Measurements from ENCODE around the gene C12orf42.
A peak's percentile ranks its signal among the peaks of the same experiment; 100 is the strongest.
"Not testable (repeated sequence)": the region's sequence is repeated elsewhere in the genome, so short reads cannot be mapped to it uniquely, and the experiment has no call there.

Gene C12orf42

GRCh38 chr12:103469719-103470118 is 26.0 kb downstream of the C12orf42 start:
- no peak for DNase-seq
- Mint-ChIP-seq H3K36me3 (peaks cover 2 to 10% of the 10 kb centered on the region in 2 donors), H3K27me3 (no peaks in the 10 kb centered on the region), H3K4me1 (peaks cover 10 to 31% of the 10 kb centered on the region in 2 donors), H3K9me3 (peaks cover 4 to 5% of the 10 kb centered on the region in 2 donors), H3K4me3 (no peak overlapping the region), H3K27ac (no peak overlapping the region)
- ATAC-seq (replicated peaks), result no peak

- no peak overlapping the region for H3K27ac Mint-ChIP-seq
- no peak for DNase-seq
- no peak overlapping the region for H3K4me3 Mint-ChIP-seq
- peaks cover 10 to 31% of the 10 kb centered on the region in 2 donors for H3K4me1 Mint-ChIP-seq
- H3K9me3 Mint-ChIP-seq, result peaks cover 4 to 5% of the 10 kb centered on the region in 2 donors
- no peak for ATAC-seq (replicated peaks)
- peaks cover 2 to 10% of the 10 kb centered on the region in 2 donors for H3K36me3 Mint-ChIP-seq
- H3K27me3 Mint-ChIP-seq, result no peaks in the 10 kb centered on the region
Observed at GRCh38 chr12:103468837-103469236, 26.9 kb downstream of the C12orf42 start.

GRCh38 chr12:103462675-103463074 is 33.1 kb downstream of the C12orf42 start:
- peaks cover 2 to 7% of the 10 kb centered on the region in 2 donors for H3K36me3 Mint-ChIP-seq
- peaks cover 0 to 3% of the 10 kb centered on the region in 2 donors for H3K9me3 Mint-ChIP-seq
- no peaks in the 10 kb centered on the region for H3K27me3 Mint-ChIP-seq
- H3K27ac Mint-ChIP-seq, result peak overlapping the region; percentile 37
- ATAC-seq (replicated peaks), result peak; percentile 100
- H3K4me3 Mint-ChIP-seq, result peak overlapping the region in 1 of 2 donors; percentile 16
- DNase-seq, result peak; percentile 44
- H3K4me1 Mint-ChIP-seq, result peaks cover 18 to 44% of the 10 kb centered on the region in 2 donors

DNA sequence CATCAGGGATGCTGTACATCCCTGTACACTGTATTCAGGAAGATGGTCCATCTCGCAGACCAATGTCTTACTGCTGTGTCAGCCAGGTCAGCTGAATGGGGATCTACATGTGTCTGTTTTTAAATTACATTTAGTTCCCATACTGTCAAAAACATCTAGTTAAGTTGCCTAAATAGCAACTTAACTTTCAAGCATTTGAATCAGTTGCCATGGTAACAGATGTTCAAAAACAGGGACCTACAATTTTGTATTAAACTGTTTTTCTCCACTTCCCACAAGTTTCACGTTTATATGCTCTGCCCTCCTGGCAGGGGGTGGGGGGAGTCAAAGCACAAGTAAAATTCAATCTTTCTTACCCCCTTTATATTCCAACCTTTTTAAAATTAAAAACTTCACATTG is 38.3 kb downstream of the C12orf42 start:
- Mint-ChIP-seq H3K9me3 (peaks cover 3 to 4% of the 10 kb centered on the region in 2 donors), H3K36me3 (peaks cover 3 to 4% of the 10 kb centered on the region in 2 donors), H3K4me1 (peaks cover 26 to 63% of the 10 kb centered on the region in 2 donors), H3K27ac (no peak overlapping the region), H3K4me3 (no peak overlapping the region), H3K27me3 (no peaks in the 10 kb centered on the region)
- DNase-seq (no peak), ATAC-seq (replicated peaks) (no peak)

- peaks cover 26 to 61% of the 10 kb centered on the region in 2 donors for H3K4me1 Mint-ChIP-seq
- H3K27ac Mint-ChIP-seq, result peak overlapping the region; percentile 15
- peaks cover 3 to 4% of the 10 kb centered on the region in 2 donors for H3K36me3 Mint-ChIP-seq
- DNase-seq (no peak), ATAC-seq (replicated peaks) (peak; percentile 43 to 53)
- H3K9me3 Mint-ChIP-seq, result peaks cover 4 to 6% of the 10 kb centered on the region in 2 donors
- no peaks in the 10 kb centered on the region for H3K27me3 Mint-ChIP-seq
- H3K4me3 Mint-ChIP-seq, result peak overlapping the region in 1 of 2 donors; percentile 31
Observed at GRCh38 chr12:103456006-103456405, 39.8 kb downstream of the C12orf42 start.

DNA sequence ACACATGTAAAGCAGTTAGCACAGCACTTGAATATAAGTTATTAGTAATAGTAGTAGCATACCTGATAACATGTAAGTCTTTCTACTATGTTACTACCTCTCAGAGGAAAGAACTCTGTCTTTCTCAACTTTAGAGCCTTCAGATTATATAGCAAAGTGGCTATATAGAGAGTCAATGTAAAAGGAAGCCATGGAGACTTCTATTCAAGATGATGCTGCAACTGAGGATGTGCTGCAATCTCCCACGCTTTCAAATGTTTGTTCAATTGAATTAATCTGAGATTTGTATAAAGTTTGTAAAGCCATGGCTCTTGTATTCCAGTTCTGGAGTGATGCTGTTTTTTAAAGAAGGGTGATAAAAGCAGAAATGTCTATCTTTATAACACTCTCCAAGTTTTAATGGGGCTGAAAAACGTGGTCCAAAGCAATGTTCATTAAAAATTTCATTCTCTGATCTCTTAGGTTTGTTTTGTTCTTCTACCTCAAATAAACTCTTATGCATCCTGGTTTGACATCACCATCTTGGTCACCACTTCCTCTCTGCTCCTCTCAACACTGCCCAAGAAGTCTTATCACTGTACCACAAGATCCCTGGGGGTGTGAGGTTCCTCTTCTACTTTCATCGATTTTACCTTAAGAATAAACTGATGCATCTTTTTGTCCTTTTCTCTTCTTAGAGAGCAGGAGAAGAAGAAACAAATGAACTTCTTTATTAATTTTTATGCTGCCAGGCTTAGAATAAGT is 40.6 kb downstream of the C12orf42 start:
- peaks cover 26 to 60% of the 10 kb centered on the region in 2 donors for H3K4me1 Mint-ChIP-seq
- peak overlapping the region in 1 of 2 donors; percentile 63 for H3K4me3 Mint-ChIP-seq
- DNase-seq, result peak; percentile 46
- H3K36me3 Mint-ChIP-seq, result peaks cover 3 to 4% of the 10 kb centered on the region in 2 donors
- H3K27me3 Mint-ChIP-seq, result no peaks in the 10 kb centered on the region
- peaks cover 4 to 6% of the 10 kb centered on the region in 2 donors for H3K9me3 Mint-ChIP-seq
- H3K27ac Mint-ChIP-seq, result peak overlapping the region; percentile 63
- ATAC-seq (replicated peaks), result peak; percentile 98 to 99

GRCh38 chr12:103444983-103445382 is 50.8 kb downstream of the C12orf42 start:
- no peak overlapping the region for H3K27ac Mint-ChIP-seq
- H3K4me3 Mint-ChIP-seq, result no peak overlapping the region
- H3K36me3 Mint-ChIP-seq, result peaks cover 4 to 6% of the 10 kb centered on the region in 2 donors
- no peak for ATAC-seq (replicated peaks)
- H3K27me3 Mint-ChIP-seq, result no peaks in the 10 kb centered on the region
- peaks cover 6% of the 10 kb centered on the region in 2 donors for H3K9me3 Mint-ChIP-seq
- H3K4me1 Mint-ChIP-seq, result peaks cover 11 to 31% of the 10 kb centered on the region in 2 donors
- DNase-seq, result no peak

- Mint-ChIP-seq H3K9me3 (peaks cover 0 to 2% of the 10 kb centered on the region in 2 donors), H3K4me1 (peaks cover 11 to 31% of the 10 kb centered on the region in 2 donors), H3K27ac (peak overlapping the region; percentile 56), H3K36me3 (no peaks in the 10 kb centered on the region), H3K27me3 (no peaks in the 10 kb centered on the region), H3K4me3 (peak overlapping the region in 1 of 2 donors; percentile 41)
- DNase-seq, result no peak
- ATAC-seq (replicated peaks), result peak; percentile 41 to 50
Observed at GRCh38 chr12:103442822-103443221, 52.9 kb downstream of the C12orf42 start.

- Mint-ChIP-seq H3K9me3 (peaks cover 0 to 2% of the 10 kb centered on the region in 2 donors), H3K4me3 (peak overlapping the region in 1 of 2 donors; percentile 32), H3K27ac (peak overlapping the region; percentile 97), H3K27me3 (no peaks in the 10 kb centered on the region), H3K36me3 (peaks cover 0 to under 1% of the 10 kb centered on the region in 2 donors), H3K4me1 (peaks cover 12 to 31% of the 10 kb centered on the region in 2 donors)
- ATAC-seq (replicated peaks) (no peak), DNase-seq (no peak)
Observed at GRCh38 chr12:103442182-103442555, 53.6 kb downstream of the C12orf42 start.

DNA sequence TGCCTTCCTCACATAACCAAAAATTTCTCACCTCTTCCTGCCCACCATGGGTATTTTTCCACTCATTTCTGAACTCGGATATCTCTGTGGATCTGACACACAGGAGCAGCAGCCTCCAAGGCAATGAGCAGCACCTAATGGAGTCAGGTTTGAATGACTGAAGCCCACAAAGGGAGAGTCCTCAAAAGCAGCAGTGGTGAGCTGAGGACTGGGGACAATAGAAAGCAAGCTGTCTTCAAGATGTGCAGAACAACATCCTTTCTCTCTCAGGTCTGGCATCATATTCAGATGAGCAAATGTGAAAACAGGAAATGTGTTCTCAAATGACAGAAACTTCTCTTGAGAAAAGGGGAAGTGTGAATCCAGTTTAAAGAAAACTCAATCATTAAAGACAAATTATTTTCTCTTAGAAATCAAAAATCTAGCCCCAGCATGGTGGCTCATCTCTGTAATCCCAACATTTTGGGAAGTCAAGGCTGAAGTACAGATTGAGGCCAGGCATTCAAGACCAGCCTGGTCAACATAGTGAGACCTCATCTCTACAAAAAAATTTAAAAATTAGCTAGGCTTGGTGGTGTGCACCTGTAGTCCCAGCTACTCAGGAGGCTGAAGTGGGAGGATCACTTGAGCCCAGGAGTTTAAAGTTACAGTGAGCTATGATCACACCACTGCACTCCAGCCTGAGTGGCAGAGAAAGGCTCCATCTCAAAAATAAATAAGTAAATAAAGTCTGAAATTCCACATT is 54.2 kb downstream of the C12orf42 start:
- H3K27me3 Mint-ChIP-seq, result no peaks in the 10 kb centered on the region
- H3K4me1 Mint-ChIP-seq, result peaks cover 13 to 31% of the 10 kb centered on the region in 2 donors
- H3K27ac Mint-ChIP-seq, result peak overlapping the region; percentile 97
- ATAC-seq (replicated peaks) (peak; percentile 99), DNase-seq (peak; percentile 75)
- H3K9me3 Mint-ChIP-seq, result peaks cover 0 to 2% of the 10 kb centered on the region in 2 donors
- peaks cover 0 to 3% of the 10 kb centered on the region in 2 donors for H3K36me3 Mint-ChIP-seq
- H3K4me3 Mint-ChIP-seq, result peak overlapping the region; percentile 87 to 89

- Mint-ChIP-seq H3K36me3 (peaks cover 16 to 24% of the 10 kb centered on the region in 2 donors), H3K9me3 (peaks cover 3 to 14% of the 10 kb centered on the region in 2 donors), H3K4me1 (peaks cover 25 to 31% of the 10 kb centered on the region in 2 donors), H3K27ac (peak overlapping the region; percentile 14), H3K4me3 (peak overlapping the region; percentile 46 to 66)
- H3K27me3 Mint-ChIP-seq; ATAC-seq (replicated peaks); DNase-seq: not testable (repeated sequence)
Observed at GRCh38 chr12:103434165-103435105, 61.3 kb downstream of the C12orf42 start.

DNA sequence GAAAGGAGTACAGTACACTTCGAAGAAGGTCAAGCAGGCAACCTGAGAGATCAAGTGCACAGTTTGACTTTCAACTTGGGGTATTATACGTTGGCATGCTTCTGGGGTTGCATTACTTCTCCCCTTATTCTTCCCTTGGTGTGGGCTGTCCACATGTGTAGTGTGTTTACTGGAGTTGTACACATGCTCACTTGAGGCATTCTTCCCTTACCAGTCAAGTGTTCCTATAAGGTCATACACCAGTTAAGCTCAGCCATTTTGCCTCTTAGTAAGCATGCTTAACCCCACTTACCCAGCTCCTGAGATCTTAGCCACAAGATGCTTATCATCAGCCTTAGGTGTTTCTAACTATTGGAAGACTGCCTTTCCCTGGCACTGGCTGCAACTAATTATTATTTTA is 63.8 kb downstream of the C12orf42 start:
- H3K27me3 Mint-ChIP-seq, result no peaks in the 10 kb centered on the region
- H3K27ac Mint-ChIP-seq, result peak overlapping the region; percentile 14
- peak; percentile 33 to 35 for ATAC-seq (replicated peaks)

DNA sequence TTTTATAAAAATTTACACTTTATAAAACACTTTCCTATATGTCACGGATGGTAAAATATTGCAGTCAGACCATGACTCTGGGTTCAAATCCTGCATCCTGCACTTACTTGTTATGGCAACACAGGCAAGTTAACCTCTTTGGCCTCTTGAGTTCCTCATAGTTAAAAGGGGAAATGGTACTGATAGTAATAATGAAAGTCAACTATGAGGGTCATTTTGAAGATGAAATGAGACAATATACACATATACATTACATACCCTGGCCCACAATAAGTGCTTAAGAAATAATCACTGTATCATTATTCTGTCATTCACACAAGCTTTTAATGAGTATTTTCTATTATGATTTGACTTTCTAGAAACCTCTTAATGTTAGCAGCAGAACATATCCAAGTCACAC is 64.4 kb downstream of the C12orf42 start:
- Mint-ChIP-seq H3K9me3 (peaks cover 17 to 25% of the 10 kb centered on the region in 2 donors), H3K36me3 (peaks cover 29 to 45% of the 10 kb centered on the region in 2 donors), H3K27ac (peak overlapping the region; percentile 14), H3K4me3 (no peak overlapping the region), H3K27me3 (no peaks in the 10 kb centered on the region), H3K4me1 (peaks cover 39 to 61% of the 10 kb centered on the region in 2 donors)
- DNase-seq (no peak), ATAC-seq (replicated peaks) (peak; percentile 98 to 99)

More for the DNA sequence above, 63.8 kb downstream of the C12orf42 start:
- Mint-ChIP-seq H3K4me1 (peaks cover 37 to 55% of the 10 kb centered on the region in 2 donors), H3K9me3 (peaks cover 16 to 22% of the 10 kb centered on the region in 2 donors), H3K4me3 (no peak overlapping the region), H3K36me3 (peaks cover 25 to 41% of the 10 kb centered on the region in 2 donors)
- DNase-seq, result no peak
